Neural progenitor cell (in vitro differentiated cells): Measurements from ENCODE around the gene RCVRN.

Source experiments
- EZH2 ChIP-seq: fragments of 200-600 bp; sonication (generic); IDR thresholded peaks from 2 replicates; pipeline ENCODE4 v1.6.1; 2017; ENCODE audit warnings: antibody characterized with exemption, mild to moderate bottlenecking, moderate library complexity
- EZH2phosphoT487 ChIP-seq: fragments of 200-600 bp; sonication (generic); IDR thresholded peaks from 2 replicates; pipeline ENCODE4 v1.6.1; 2017; ENCODE audit warnings: antibody characterized with exemption
- TF ChIP-seq, protein P1 (sequence below): fragments of 200-600 bp; sonication (generic); IDR thresholded peaks from 2 replicates; pipeline ENCODE4 v1.5.1; 2017; ENCODE audit warnings: antibody characterized with exemption, mild to moderate bottlenecking

DNA sequence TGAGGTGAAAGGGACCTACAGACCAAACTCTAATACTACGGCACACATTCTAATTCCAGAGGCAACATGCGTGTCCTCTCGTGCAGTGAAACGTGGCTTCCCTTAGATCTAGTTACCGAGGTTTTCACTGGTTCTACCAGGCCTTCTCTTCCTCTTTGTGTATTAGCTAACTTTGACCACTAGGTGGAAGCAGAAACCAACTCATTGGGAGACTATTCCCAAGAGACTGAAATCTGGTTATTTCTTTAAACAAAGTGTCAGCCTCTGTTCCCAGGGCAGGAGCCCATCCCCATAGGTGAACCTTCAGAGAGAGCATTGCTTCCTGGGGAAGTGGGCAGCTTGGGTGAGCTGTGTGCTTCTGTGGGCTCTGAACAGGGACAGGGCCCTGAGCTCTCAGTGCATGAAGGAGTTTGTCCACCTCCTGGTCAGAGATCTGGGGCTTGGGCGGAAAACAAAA, 19.7 kb upstream of the RCVRN start:
- TF ChIP-seq, protein P1, sequence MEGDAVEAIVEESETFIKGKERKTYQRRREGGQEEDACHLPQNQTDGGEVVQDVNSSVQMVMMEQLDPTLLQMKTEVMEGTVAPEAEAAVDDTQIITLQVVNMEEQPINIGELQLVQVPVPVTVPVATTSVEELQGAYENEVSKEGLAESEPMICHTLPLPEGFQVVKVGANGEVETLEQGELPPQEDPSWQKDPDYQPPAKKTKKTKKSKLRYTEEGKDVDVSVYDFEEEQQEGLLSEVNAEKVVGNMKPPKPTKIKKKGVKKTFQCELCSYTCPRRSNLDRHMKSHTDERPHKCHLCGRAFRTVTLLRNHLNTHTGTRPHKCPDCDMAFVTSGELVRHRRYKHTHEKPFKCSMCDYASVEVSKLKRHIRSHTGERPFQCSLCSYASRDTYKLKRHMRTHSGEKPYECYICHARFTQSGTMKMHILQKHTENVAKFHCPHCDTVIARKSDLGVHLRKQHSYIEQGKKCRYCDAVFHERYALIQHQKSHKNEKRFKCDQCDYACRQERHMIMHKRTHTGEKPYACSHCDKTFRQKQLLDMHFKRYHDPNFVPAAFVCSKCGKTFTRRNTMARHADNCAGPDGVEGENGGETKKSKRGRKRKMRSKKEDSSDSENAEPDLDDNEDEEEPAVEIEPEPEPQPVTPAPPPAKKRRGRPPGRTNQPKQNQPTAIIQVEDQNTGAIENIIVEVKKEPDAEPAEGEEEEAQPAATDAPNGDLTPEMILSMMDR = peak; percentile 85
- TF ChIP-seq EZH2phosphoT487 (no peak), EZH2 (no peak)
